K562 (cell line): ENCODE results near the gene LRRC57. TPM values are rescaled to one million over a fixed set of nuclear protein-coding genes. Genes with fewer than 3 reads are reported as not detected.

Experiments
- CBX1 ChIP-seq: sonication (generic); IDR thresholded peaks from 2 replicates; pipeline ENCODE4 v1.6.1; 2016; ENCODE audit warnings: antibody characterized with exemption, low read depth, mild to moderate bottlenecking
- CTBP1 ChIP-seq: fragments of 450-650 bp; IDR thresholded peaks from 2 replicates; pipeline ENCODE4 v1.6.1; 2016; ENCODE audit warnings: borderline replicate concordance
- CXXC5 ChIP-seq: fragments of 250-450 bp; sonication (Bioruptor Pico); IDR thresholded peaks from 2 replicates; pipeline ENCODE4 v1.8.0; 2022; ENCODE audit warnings: inconsistent platforms, mild to moderate bottlenecking, moderate library complexity
- E2F8 ChIP-seq: fragments of 450-650 bp; IDR thresholded peaks from 2 replicates; pipeline ENCODE4 v1.7.1; 2018; ENCODE audit warnings: mild to moderate bottlenecking, low read depth; ENCODE audit not compliant: partially characterized antibody
- FIP1L1 ChIP-seq: fragments of 200-400 bp; formaldehyde crosslinking; IDR thresholded peaks from 2 replicates; pipeline ENCODE4 v1.6.1; 2018; ENCODE audit warnings: mild to moderate bottlenecking, low read depth, low read length; ENCODE audit not compliant: poor library complexity, severe bottlenecking
- KAT8 ChIP-seq: fragments of 450-650 bp; IDR thresholded peaks from 2 replicates; pipeline ENCODE4 v1.6.1; 2016; ENCODE audit warnings: low read depth, mild to moderate bottlenecking
- PKNOX1 ChIP-seq: fragments of 450-650 bp; IDR thresholded peaks from 2 replicates; pipeline ENCODE4 v1.6.1; 2016
- ZNF655 ChIP-seq: fragments of 250-450 bp; sonication (Bioruptor Pico); IDR thresholded peaks from 2 replicates; pipeline ENCODE4 v1.5.0; 2021
- polyA plus RNA-seq, 8 experiments: library from polyadenylated mRNA; depleted of rRNA in 4 of 8; stranded (reverse) in 5 of 8; unstranded in 3 of 8; fragments of >200 nt; fragmentation: Nextera tagmentation in 2 of 8; fragmentation: Illumina TruSeq in 1 of 8; extraction: Ambion mirVana in 2 of 8; extraction: Trizol in 1 of 8; gene quantifications; 2 replicates each; pipeline versions ENCODE4 v1.2.1 to v1.2.3, GENCODE V29; 2011 to 2014; ENCODE audit warnings: inconsistent platforms in 1 of 8, missing spikeins in 1 of 8
- total RNA-seq, 7 experiments: library from RNA; depleted of rRNA in 6 of 7; stranded (reverse); fragments of >200 nt in 6 of 7; fragmentation: Illumina TruSeq in 2 of 7; extraction: Trizol in 2 of 7; gene quantifications; 2 replicates each; pipeline versions ENCODE4 v1.2.1 to v1.2.3, GENCODE V29; 2011 to 2021; ENCODE audit warnings: low replicate concordance in 1 of 7
- TF ChIP-seq, protein P1 (sequence below), 2 experiments: fragments of 450-650 bp in 1 of 2; sonication (generic) in 1 of 2; formaldehyde crosslinking in 1 of 2; IDR thresholded peaks in 1 of 2; conservative IDR thresholded peaks in 1 of 2; 2 replicates each; pipeline versions ENCODE4 v1.6.1 to v1.8.1; 2016 to 2023; ENCODE audit warnings: mild to moderate bottlenecking in 2 of 2, moderate library complexity in 2 of 2, inconsistent platforms in 1 of 2, missing genetic modification reagents in 1 of 2

The LRRC57 gene
- total and polyA plus RNA-seq, 9 of the 15 experiments (the other 6 are each of a cell fraction or from before 2014, with no cell fraction given): 3.9 to 20.4 (median 14.8) TPM

DNA sequence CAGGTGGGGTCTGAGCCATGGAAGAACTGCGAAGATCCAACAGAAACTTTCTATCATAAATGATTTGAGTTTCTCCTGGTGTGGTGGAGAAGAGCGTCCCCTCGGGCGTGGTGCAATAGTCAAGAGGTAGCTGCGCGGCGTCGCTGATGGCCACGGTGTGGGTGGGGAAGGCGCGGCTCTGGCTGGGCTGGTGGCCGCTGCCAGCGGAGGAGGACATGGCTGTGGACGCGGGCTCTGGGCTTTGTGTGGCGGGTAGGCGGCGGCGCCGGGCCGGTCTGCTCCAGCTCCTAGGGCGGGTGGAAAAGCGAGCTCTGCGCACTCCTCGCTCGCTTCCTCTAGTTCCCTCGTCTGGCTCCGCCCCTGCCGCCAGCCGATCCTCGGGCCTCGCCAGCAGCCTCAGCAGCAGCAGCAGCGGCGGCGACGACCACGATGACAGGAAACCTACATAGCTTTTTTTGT, 32.7 kb upstream of the LRRC57 start (continued):
- TF ChIP-seq E2F8 (no peak), KAT8 (no peak), PKNOX1 (no peak), CXXC5 (CRISPR knock-in tag) (peak; percentile 65), CTBP1 (peak; percentile 39; the same call in 1 of the 2 replicates), CBX1 (no peak), FIP1L1 (no peak), ZNF655 (CRISPR knock-in tag) (no peak)
- TF ChIP-seq, protein P1, sequence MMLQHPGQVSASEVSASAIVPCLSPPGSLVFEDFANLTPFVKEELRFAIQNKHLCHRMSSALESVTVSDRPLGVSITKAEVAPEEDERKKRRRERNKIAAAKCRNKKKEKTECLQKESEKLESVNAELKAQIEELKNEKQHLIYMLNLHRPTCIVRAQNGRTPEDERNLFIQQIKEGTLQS (IDR thresholded peaks at IDR 0.05): no peak
- TF ChIP-seq, protein P1 (CRISPR knock-in tag; conservative IDR thresholded peaks at IDR 0.05): no peak
